ENCODE results near the gene RFTN1.

- TF ChIP-seq, protein P1, sequence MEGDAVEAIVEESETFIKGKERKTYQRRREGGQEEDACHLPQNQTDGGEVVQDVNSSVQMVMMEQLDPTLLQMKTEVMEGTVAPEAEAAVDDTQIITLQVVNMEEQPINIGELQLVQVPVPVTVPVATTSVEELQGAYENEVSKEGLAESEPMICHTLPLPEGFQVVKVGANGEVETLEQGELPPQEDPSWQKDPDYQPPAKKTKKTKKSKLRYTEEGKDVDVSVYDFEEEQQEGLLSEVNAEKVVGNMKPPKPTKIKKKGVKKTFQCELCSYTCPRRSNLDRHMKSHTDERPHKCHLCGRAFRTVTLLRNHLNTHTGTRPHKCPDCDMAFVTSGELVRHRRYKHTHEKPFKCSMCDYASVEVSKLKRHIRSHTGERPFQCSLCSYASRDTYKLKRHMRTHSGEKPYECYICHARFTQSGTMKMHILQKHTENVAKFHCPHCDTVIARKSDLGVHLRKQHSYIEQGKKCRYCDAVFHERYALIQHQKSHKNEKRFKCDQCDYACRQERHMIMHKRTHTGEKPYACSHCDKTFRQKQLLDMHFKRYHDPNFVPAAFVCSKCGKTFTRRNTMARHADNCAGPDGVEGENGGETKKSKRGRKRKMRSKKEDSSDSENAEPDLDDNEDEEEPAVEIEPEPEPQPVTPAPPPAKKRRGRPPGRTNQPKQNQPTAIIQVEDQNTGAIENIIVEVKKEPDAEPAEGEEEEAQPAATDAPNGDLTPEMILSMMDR (IDR thresholded peaks at IDR 0.05): no peak
- TF ChIP-seq POLR2AphosphoS5 (IDR thresholded peaks at IDR 0.05) (no peak), POLR2A (IDR thresholded peaks at IDR 0.05) (no peak), EP300 (IDR thresholded peaks at IDR 0.05) (no peak)
Observed at GRCh38 chr3:16337856-16338540, 175.5 kb downstream of the RFTN1 start.

All from suprapubic skin (tissue), 4 donors.